Heart left ventricle (tissue), 16 donors: ENCODE results near the gene PI4K2B. TPM values are rescaled to one million over a fixed set of nuclear protein-coding genes. Genes with fewer than 3 reads are reported as not detected.
"Not testable (repeated sequence)": the region's sequence is repeated elsewhere in the genome, so short reads cannot be mapped to it uniquely, and the experiment has no call there.

Source experiments
- ATAC-seq, 4 donors: fragments of 200-7000 bp; cut with Tn5 transposase; one replicate each; pipeline ENCODE4 v1.9.1; 2020 to 2022; ENCODE audit warnings: moderate library complexity in 4 of 4, mild to moderate bottlenecking in 3 of 4, moderate number of reproducible peaks in 1 of 4
- DNase-seq, 5 donors: peaks; one replicate each; pipeline ENCODE4 v3.0.0-alpha.2; 2020
- H3K27ac ChIP-seq, 12 donors: fragments of 200-600 bp; sonication (generic) in 4 of 12; one replicate each; pipeline versions ENCODE4 v1.5.0 to v1.8.0; 2016 to 2022; ENCODE audit warnings: mild to moderate bottlenecking in 2 of 12
- H3K27me3 ChIP-seq, 9 donors: fragments of 200-600 bp; sonication (generic) in 2 of 9; one replicate each; pipeline versions ENCODE4 v1.5.1 to v1.8.0; 2016 to 2022; ENCODE audit warnings: mild to moderate bottlenecking in 3 of 9
- H3K36me3 ChIP-seq, 9 donors: fragments of 200-600 bp; sonication (generic) in 2 of 9; one replicate each; pipeline versions ENCODE4 v1.5.0 to v1.8.0; 2018 to 2022; ENCODE audit warnings: mild to moderate bottlenecking in 2 of 9
- H3K4me1 ChIP-seq, 12 donors: fragments of 200-600 bp; sonication (generic) in 4 of 12; one replicate each; pipeline versions ENCODE4 v1.5.0 to v1.8.0; 2016 to 2022; ENCODE audit warnings: mild to moderate bottlenecking in 3 of 12
- H3K4me3 ChIP-seq, 12 donors: fragments of 200-600 bp; sonication (generic) in 4 of 12; one replicate each; pipeline versions ENCODE4 v1.5.0 to v1.8.0; 2017 to 2022; ENCODE audit warnings: mild to moderate bottlenecking in 9 of 12, moderate library complexity in 4 of 12
- H3K9me3 ChIP-seq, 12 donors: fragments of 200-600 bp; sonication (generic) in 4 of 12; one replicate each; pipeline versions ENCODE4 v1.5.0 to v1.8.0; 2016 to 2022; ENCODE audit warnings: mild to moderate bottlenecking in 1 of 12
- CTCF ChIP-seq, 12 donors: fragments of 200-600 bp; sonication (generic) in 4 of 12; IDR thresholded peaks; one replicate each; pipeline versions ENCODE4 v1.5.0 to v1.8.0; 2018 to 2022; ENCODE audit warnings: antibody characterized with exemption in 12 of 12, mild to moderate bottlenecking in 5 of 12
- POLR2A ChIP-seq, 2 donors: fragments of 450-650 bp; IDR thresholded peaks; one replicate each; pipeline ENCODE4 v1.6.1; 2017; ENCODE audit warnings: antibody characterized with exemption in 2 of 2, mild to moderate bottlenecking in 2 of 2, moderate library complexity in 2 of 2
- WGBS, 4 donors: extraction: QIAGEN DNeasy Blood & Tissue Kit in 2 of 4; methylation state at CpG; one replicate each; pipeline versions ENCODE4 v1.1.5 to v1.1.7; 2013 to 2018; 5-methylcytosine and 5-hydroxymethylcytosine counted together
- intact Hi-C, 10 donors: fragments of 100-400 bp; cut with DNase I; formaldehyde crosslinking; loops; one replicate each; pipeline versions ENCODE4 v1.11.1 to v1.14.2; 2022
- polyA plus RNA-seq, 2 donors: library from polyadenylated mRNA; stranded (reverse); fragments of 200-250 nt; gene quantifications; one replicate each; pipeline ENCODE4 v1.2.3, GENCODE V29; 2013
- total RNA-seq, 9 donors: library from RNA; depleted of rRNA in 2 of 9; stranded (reverse); fragments of >200 nt in 2 of 9; fragmentation: NEBNext Ultra II Directional in 3 of 9; extraction: Animal tissue kit (Norgen Biotek cat#: 25700) in 3 of 9; gene quantifications; one replicate each; pipeline versions ENCODE4 v1.1.0 to v1.2.4, GENCODE V29; 2016 to 2023
- donor health status: ischemic (EF 13 %, LVEDD 7.1; RV severe dilation, severe dysfunction).
- donor health status: healthy with polysubstance abuse.
- donor health status: DM: no; HTN: yes; CAD: no.
- donor health status: DM: no; HTN: no; CAD: no.
- donor health status: ischemic (EF 25% LVEDD 6.9; RV normal size, moderate dysfunction).
- donor health status: ischemic (EF 25% LVEDD 5.7; RV mildly dilated, moderate dysfunction).
- donor health status: healthy.
- donor health status: DM: yes; HTN: yes; CAD: no.
- donor health status: ischemic (EF 35%, LVEDD 5.7; RV mildly dilated, moderate dysfunction).
- donor health status: nonischemic (EF 11% LVEDD 7.7; RV severe dilation, severe dysfunction).
- donor health status: DM: yes; HTN: yes; CAD: no.
- donor health status: PGD.
- donor health status: ischemic (EF 29% LVEDD 5.4; RV normal size, mild dysfunction).
- donor health status: nonischemic (EF 23%, LVEDD 6.1; RV moderate dilation, normal function).

Gene PI4K2B
- total and polyA plus RNA-seq, 11 donors = 1.3 to 6.8 (median 2.6) TPM

- intact Hi-C loops = loop anchor here in 8 of 10 donors (1.0 to 10.0 kb wide), 10 partner anchors 57 to 140 kb away; partner anchors contain the start of genes SEPSECS (in 6 of the 8), ZCCHC4 (in 5 of the 8) and ANAPC4 (in 1 of the 8)
Measured at GRCh38 chr4:25234390-25235370, 847 bp downstream of the PI4K2B start.

GRCh38 chr4:25235401-25235800 is 1.6 kb downstream of the PI4K2B start:
- Histone ChIP-seq H3K27me3 (no peaks in the 10 kb centered on the region), H3K4me3 (peak overlapping the region in 10 of 12 donors; percentile 76 to 99 (median 92)), H3K27ac (peak overlapping the region in 7 of 12 donors; percentile 86 to 97 (median 95)), H3K9me3 (peaks cover 0 to 23% (median 9%) of the 10 kb centered on the region in 12 donors), H3K4me1 (peaks cover 0 to 30% (median 7%) of the 10 kb centered on the region in 12 donors), H3K36me3 (no peaks in the 10 kb centered on the region)
- no peak for ATAC-seq
- intact Hi-C loops = loop anchor here in 6 of 10 donors (2.0 to 10.0 kb wide), 6 partner anchors 61 to 139 kb away; partner anchors contain the start of genes ZCCHC4 (in 4 of the 6), ANAPC4 (in 1 of the 6) and SEPSECS (in 1 of the 6)
- 54 to 86% (median 65%) methylated on average over 6 of the region's 6 CpGs for WGBS, 4 donors
- DNase-seq = no peak
- TF ChIP-seq CTCF (IDR thresholded peaks at IDR 0.05) (no peak), POLR2A (IDR thresholded peaks at IDR 0.05) (no peak)

More at GRCh38 chr4:25234390-25235370, 847 bp downstream of the PI4K2B start:
- H3K27ac ChIP-seq = peak overlapping the region; percentile 83 to 97 (median 94)
- peaks cover 0 to 22% (median 7%) of the 10 kb centered on the region in 12 donors for H3K4me1 ChIP-seq
- peak overlapping the region; percentile 74 to 99 (median 90) for H3K4me3 ChIP-seq
- ATAC-seq = peak; percentile 49 to 76 (median 68)
- TF ChIP-seq CTCF (IDR thresholded peaks at IDR 0.05) = peak; percentile 16 to 66 (median 48)
- no peak for TF ChIP-seq POLR2A (IDR thresholded peaks at IDR 0.05)
- 4 to 9% (median 6%) methylated on average over 22 to 49 of the region's 49 CpGs for WGBS, 4 donors
- peak; percentile 37 to 82 (median 45) for DNase-seq
- no peaks in the 10 kb centered on the region for H3K27me3 ChIP-seq
- H3K9me3 ChIP-seq = peaks cover 0 to 23% (median 9%) of the 10 kb centered on the region in 12 donors
- H3K36me3 ChIP-seq = no peaks in the 10 kb centered on the region

DNA sequence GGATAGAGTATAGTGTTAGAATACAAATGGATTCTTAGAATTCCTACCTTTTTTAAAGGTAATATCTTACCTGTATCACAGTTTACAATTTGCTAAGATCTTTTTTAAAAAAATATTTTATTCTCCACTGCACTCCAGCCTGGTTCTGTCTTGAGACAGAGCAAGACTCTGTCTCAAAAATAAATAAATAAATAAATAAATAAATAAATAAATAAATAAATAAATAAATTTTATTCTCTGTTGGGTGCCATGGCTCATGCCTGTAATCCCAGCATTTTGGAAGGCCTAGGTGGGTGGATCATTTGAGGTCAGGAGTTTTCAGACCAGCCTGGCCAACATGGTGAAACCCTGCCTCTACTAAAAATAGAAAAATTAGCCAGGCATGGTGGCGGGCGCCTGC is 2.2 kb downstream of the PI4K2B start:
- Histone ChIP-seq H3K27ac (peak overlapping the region in 1 of 12 donors; percentile 96), H3K4me1 (peaks cover 0 to 36% (median 7%) of the 10 kb centered on the region in 12 donors), H3K9me3 (peaks cover 0 to 23% (median 9%) of the 10 kb centered on the region in 12 donors), H3K4me3 (peak overlapping the region in 2 of 12 donors; percentile 92 to 95)
- not testable (repeated sequence) for H3K27me3 ChIP-seq, H3K36me3 ChIP-seq, ATAC-seq, DNase-seq
- intact Hi-C loops = loop anchor here in 3 of 10 donors (10.0 kb wide), 4 partner anchors 61 to 139 kb away; partner anchors contain the start of genes ANAPC4 (in 1 of the 3) and ZCCHC4 (in 1 of the 3)
- 92 to 99% (median 95%) methylated on average over 2 of the region's 2 CpGs for WGBS, 4 donors

DNA sequence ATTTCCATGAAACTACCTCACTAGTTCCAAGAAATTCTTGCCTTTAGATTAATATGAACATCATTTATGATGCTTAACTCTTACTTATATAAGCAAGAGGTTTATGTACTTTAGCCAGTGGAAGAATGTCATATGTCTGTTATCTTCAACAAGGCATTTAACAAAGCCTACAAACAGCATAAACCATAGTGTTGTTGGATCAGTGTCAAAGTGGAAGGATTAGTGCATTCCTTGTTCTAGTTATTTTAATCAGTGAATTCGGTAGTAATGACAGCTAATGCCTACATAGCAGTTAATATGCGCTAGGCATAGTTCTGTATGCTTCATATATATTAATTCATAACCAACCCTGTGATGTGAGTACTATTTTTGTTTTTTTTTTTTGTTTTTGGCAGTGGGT is 3.1 kb downstream of the PI4K2B start:
- Histone ChIP-seq H3K27ac (no peak overlapping the region), H3K27me3 (no peaks in the 10 kb centered on the region), H3K4me3 (no peak overlapping the region), H3K36me3 (no peaks in the 10 kb centered on the region), H3K4me1 (peaks cover 0 to 39% (median 7%) of the 10 kb centered on the region in 12 donors), H3K9me3 (peaks cover 0 to 16% (median 9%) of the 10 kb centered on the region in 12 donors)
- ATAC-seq = no peak
- DNase-seq = no peak
- TF ChIP-seq CTCF (IDR thresholded peaks at IDR 0.05) (no peak), POLR2A (IDR thresholded peaks at IDR 0.05) (no peak)
- intact Hi-C loops = loop anchor here in 3 of 10 donors (10.0 kb wide), 4 partner anchors 62 to 138 kb away; partner anchors contain the start of genes ANAPC4 (in 1 of the 3) and ZCCHC4 (in 1 of the 3)
- 72 to 81% (median 80%) methylated on average over 2 of the region's 2 CpGs for WGBS, 4 donors
